ENCODE data around the gene DYNC2H1. TPM values are rescaled to one million over a fixed set of nuclear protein-coding genes. Genes with fewer than 3 reads are reported as not detected.

The DYNC2H1 gene
- total RNA-seq (2014; rRNA removed; shearing (Covaris generic); ENCODE audit: low replicate concordance): 0.32 and 18.6 TPM in 2 replicates

DNA sequence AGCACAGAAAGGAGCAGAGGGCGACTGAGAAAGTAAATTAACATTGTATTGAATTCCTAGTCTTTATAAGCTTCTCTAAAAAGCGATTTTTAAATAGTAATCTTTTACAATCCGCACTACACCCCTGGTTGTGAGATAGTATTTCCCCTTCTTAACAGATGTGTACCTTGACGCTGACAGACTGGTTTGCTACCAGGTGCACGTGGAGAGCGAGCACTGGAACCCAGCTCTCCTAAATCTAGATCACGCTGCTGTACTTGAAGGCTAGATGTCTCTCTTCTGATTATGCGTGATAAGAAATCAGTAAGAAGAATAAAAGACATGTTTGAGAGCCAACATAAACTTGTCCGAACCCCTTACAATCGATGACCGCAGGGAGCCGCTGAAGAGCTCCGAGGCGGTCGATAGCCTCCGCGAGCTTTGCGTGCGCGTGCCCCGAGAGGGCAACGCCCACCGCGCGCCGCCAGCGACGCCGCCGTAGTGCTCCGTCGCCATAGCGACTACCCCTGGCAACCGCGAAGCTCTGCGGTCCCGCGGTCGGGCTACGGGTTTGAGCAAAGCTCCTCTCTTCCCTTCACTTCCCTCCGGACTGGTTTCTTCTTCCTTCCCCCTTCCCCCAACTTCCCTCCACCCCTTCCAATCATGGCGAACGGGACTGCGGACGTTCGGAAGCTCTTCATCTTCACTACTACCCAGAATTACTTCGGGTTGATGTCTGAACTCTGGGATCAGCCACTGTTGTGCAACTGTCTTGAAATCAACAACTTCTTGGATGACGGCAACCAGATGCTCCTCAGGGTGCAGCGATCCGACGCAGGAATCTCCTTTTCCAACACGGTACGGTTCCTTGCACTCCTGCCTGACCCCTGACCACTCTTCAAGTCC is at the start of gene DYNC2H1:
DYNC2H1 (plus strand) TSS at position 494 of the 885 bp plus-strand sequence; CDS start at position 643, 149 bp downstream.
- in situ Hi-C loops (cut with HindIII; ENCODE audit: low pct_unique_long_range_greater_than_20kb, low sequenced_read_pairs): no loop called here
- peak; percentile 81 for DNase-seq (ENCODE audit: low read depth)

DNA sequence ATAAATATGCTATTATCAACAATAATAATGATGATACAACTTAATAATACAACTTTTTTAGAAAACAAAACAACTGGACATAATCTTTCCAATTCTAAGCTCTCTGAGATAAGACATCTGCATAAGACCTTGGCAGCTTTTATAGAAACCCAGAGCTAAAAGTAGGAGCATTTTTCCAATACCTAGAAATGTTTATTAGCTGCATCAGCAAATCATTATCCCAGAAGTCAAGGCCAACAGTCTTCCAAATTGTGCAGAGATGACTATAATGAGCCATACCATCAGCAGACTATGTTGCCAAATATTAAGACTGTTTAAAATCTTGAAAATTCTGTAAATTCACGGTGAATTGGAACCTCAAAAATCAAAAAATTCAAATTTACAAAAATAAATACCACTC is 47.6 kb upstream of the DYNC2H1 start:
- in situ Hi-C loops (cut with HindIII; ENCODE audit: low pct_unique_long_range_greater_than_20kb, low sequenced_read_pairs): no loop called here
- no peak for DNase-seq (ENCODE audit: low read depth)

DNA sequence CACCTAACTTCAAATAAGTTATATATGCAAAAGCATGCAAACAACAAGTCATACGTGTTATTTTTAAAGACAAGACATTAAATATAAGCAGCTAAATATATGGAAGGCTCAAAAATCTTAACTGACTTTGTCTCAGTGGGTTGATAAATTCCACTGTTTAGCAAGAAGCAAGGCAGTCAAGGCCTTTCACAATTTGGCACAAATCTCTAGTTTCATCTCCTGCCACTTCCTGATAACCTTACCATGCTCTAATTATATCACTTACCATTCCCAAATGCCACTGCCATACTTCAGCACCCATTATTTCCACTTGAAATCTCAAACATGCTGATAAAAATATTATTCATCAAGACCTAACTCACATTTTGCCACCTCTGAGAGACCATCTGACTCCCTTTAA is 42.1 kb upstream of the DYNC2H1 start:
- DNase-seq (ENCODE audit: low read depth): no peak
- in situ Hi-C loops (cut with HindIII; ENCODE audit: low pct_unique_long_range_greater_than_20kb, low sequenced_read_pairs): no loop called here

- in situ Hi-C loops (cut with HindIII; ENCODE audit: low pct_unique_long_range_greater_than_20kb, low sequenced_read_pairs): no loop called here
- no peak for DNase-seq (ENCODE audit: low read depth)
These were observed 39.9 kb upstream of the DYNC2H1 start for GRCh38 chr11:103069367-103069766.

GRCh38 chr11:103070142-103070541 is 39.1 kb upstream of the DYNC2H1 start:
- no peak for DNase-seq (ENCODE audit: low read depth)
- in situ Hi-C loops (cut with HindIII; ENCODE audit: low pct_unique_long_range_greater_than_20kb, low sequenced_read_pairs): no loop called here

- DNase-seq (ENCODE audit: low read depth): no peak
- in situ Hi-C loops (cut with HindIII; ENCODE audit: low pct_unique_long_range_greater_than_20kb, low sequenced_read_pairs): no loop called here
These were observed 38.2 kb upstream of the DYNC2H1 start for GRCh38 chr11:103071008-103071407.

- no peak for DNase-seq (ENCODE audit: low read depth)
- in situ Hi-C loops (cut with HindIII; ENCODE audit: low pct_unique_long_range_greater_than_20kb, low sequenced_read_pairs): no loop called here
These were observed 32.9 kb upstream of the DYNC2H1 start for GRCh38 chr11:103076361-103076760.

DNA sequence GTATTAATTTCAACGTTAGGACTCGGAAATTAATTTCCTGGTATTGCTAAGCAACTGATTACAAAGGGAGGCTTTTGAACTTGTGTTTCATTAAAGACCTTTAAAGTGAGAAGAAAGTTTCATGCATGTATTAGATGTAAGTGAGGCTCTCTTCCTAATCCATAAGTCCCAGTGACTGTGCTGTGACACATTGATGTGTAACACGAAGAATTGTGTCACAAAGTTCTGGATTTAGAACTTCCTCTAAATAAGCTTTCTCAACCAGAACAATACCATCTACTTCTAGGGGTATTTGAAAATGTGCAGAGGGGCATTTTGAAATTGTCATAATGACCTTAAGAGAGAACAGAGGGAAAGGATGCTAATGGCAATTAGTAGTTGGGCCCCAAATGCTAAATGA is 31.7 kb upstream of the DYNC2H1 start:
- no peak for DNase-seq (ENCODE audit: low read depth)
- in situ Hi-C loops (cut with HindIII; ENCODE audit: low pct_unique_long_range_greater_than_20kb, low sequenced_read_pairs): no loop called here

- no peak for DNase-seq (ENCODE audit: low read depth)
- in situ Hi-C loops (cut with HindIII; ENCODE audit: low pct_unique_long_range_greater_than_20kb, low sequenced_read_pairs): no loop called here
These were observed 30.5 kb upstream of the DYNC2H1 start for GRCh38 chr11:103078710-103079109.

DNA sequence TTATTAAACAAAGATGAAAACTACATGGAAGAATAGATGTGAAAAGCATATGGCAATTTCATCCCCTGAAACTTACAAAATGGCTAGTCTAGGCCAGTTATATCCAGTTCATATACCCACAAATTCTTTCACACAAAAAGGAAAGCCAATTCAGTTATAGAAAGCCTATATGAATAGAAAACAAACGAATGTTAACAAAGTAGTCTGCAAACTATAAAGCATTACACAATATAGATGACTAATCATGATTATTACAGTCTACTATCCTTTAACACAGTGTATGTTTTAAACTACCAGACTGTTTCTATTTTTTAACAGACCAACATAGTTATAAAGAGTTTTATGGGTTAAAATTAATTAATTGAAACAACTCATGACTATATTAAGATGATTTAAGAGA is 29.4 kb upstream of the DYNC2H1 start:
- no peak for DNase-seq (ENCODE audit: low read depth)
- in situ Hi-C loops (cut with HindIII; ENCODE audit: low pct_unique_long_range_greater_than_20kb, low sequenced_read_pairs): no loop called here

- in situ Hi-C loops (cut with HindIII; ENCODE audit: low pct_unique_long_range_greater_than_20kb, low sequenced_read_pairs): no loop called here
- DNase-seq (ENCODE audit: low read depth): no peak
These were observed 23.4 kb upstream of the DYNC2H1 start for GRCh38 chr11:103085758-103086365.

- in situ Hi-C loops (cut with HindIII; ENCODE audit: low pct_unique_long_range_greater_than_20kb, low sequenced_read_pairs): no loop called here
- DNase-seq (ENCODE audit: low read depth): no peak
These were observed 22.8 kb upstream of the DYNC2H1 start for GRCh38 chr11:103086461-103086860.

DNA sequence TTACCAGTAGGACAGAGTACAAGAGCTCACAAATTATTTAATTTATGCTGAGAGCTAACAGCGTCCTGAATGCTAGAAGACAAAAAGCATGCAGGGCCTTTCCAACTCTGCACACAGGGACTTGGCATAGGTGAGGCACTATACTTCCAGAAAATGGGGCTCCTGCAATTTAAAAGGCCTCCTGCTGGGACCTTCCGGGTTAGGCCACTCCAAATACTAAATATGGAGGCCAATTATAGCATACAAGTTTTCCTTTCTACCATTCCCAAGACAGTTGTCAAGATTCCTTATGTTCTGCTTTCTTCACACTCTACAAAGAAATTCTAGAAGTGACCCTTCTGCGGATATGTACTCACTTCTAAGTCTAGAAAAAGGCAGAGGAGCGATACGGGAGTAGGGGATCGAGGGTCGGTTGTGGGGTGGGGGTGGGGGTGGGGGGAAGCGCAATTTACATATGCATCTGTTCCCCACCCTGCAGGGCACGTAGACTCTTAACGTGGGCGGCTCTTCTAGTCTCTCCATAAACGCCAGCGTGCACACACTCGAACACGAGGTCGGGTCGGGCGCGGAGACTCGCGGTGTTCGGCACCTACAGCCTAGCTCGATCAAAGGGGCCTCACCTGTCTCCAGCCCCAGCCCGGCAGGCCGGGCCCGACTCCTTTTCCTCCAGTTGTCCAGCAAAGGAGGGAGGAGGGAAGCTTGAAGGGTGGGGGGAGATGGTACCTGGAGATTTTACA is 18.0 kb upstream of the DYNC2H1 start:
- in situ Hi-C loops (cut with HindIII; ENCODE audit: low pct_unique_long_range_greater_than_20kb, low sequenced_read_pairs): no loop called here
- DNase-seq (ENCODE audit: low read depth): peak; percentile 20

DNA sequence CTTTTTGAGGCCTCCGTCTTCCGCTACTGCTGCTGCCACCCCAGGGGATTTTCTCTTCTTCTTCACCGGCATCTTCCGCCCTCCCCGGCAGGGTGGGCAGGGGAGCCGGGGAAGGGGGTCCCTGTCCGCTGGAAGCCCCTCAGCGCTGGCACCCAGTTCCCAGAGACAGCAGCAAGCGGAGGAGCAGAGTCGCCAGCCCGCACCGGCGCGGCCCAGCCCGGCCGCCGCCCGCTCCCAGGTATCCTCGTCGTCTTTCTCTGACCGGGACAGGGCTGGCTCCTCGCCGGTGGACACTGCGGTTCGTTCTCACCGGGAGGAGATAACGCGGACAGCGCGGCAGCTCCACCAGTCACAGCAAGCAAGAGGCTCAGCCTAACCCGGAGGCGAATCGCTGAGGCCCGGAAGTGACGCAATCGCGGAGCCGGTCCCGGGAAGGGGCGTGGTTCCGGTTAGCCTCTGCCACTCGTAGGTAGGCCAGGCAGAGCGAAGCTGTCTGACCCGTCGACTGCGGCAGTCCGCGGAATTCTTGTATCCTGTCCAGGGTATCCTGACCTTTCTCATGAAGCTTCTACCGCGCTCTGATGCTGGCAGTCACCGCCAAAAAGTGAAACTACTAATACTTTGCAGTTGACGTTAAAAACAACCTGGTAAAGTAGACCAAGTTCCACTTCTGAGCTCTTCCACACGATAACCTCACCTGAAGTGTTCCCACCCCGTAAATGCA is 17.3 kb upstream of the DYNC2H1 start, which contains the start of gene DCUN1D5:
DCUN1D5 (minus strand) TSS at position 360 of the 724 bp plus-strand sequence; CDS start at position 72, 288 bp downstream.
- in situ Hi-C loops (cut with HindIII; ENCODE audit: low pct_unique_long_range_greater_than_20kb, low sequenced_read_pairs): no loop called here
- peak; percentile 89 for DNase-seq (ENCODE audit: low read depth)

DNA sequence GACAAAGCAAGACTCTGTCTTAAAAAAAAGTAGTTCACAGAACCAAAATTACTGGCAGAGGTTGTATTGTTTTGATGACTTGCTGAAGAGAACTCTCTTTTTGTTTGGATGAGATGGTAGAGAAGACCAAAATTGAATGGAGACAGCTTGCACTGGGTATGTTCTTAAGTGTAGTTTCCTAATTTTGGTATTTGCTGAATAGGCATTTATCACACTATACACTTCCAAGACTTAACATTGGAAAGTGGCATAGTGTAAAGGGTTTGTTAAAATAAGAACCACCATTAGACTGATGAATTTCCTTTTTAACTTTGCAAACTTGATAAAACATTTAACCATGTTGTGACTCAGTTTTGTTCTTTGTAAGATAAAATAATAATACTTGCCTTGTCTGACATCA is 11.9 kb upstream of the DYNC2H1 start:
- in situ Hi-C loops (cut with HindIII; ENCODE audit: low pct_unique_long_range_greater_than_20kb, low sequenced_read_pairs): no loop called here
- no peak for DNase-seq (ENCODE audit: low read depth)

GRCh38 chr11:103109818-103110388 is 677 bp downstream of the DYNC2H1 start:
- DNase-seq (ENCODE audit: low read depth): no peak

GRCh38 chr11:103110391-103110790 is 1.2 kb downstream of the DYNC2H1 start:
- DNase-seq (ENCODE audit: low read depth): no peak

More at GRCh38 chr11:103109818-103110388, 677 bp downstream of the DYNC2H1 start:
- in situ Hi-C loops (cut with HindIII; ENCODE audit: low pct_unique_long_range_greater_than_20kb, low sequenced_read_pairs): no loop called here

DNA sequence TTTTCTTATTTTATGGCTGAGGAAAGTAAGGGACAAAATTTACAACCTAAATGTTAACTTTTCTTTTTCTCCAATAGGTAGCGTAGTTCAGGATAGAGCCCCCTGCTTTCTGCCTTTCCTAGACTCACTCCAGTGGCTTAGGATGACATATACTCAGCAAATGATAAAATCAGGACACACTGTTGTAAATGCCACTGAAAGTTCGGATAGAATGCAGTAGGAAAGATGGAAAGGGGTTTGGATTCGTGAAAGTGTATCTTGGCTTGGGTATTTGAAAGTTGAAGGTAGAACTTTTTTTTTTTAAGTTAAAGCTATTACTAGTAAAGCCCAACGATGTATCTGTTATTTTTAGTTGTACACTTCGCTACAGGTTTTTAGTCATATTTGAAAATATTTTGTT is 2.2 kb downstream of the DYNC2H1 start:
- in situ Hi-C loops (cut with HindIII; ENCODE audit: low pct_unique_long_range_greater_than_20kb, low sequenced_read_pairs): no loop called here

More at GRCh38 chr11:103110391-103110790, 1.2 kb downstream of the DYNC2H1 start:
- in situ Hi-C loops (cut with HindIII; ENCODE audit: low pct_unique_long_range_greater_than_20kb, low sequenced_read_pairs): no loop called here

More for the DNA sequence above, 2.2 kb downstream of the DYNC2H1 start:
- DNase-seq (ENCODE audit: low read depth): no peak

Data from Caki2 (cell line).